Endothelial cell of umbilical vein (primary cell): ENCODE measurements around the gene PYY.

Source experiments
- CTCF ChIP-seq, 2 donors: IDR thresholded peaks; 1 replicate in 1 of 2; 2 replicates in 1 of 2; pipeline ENCODE4 v1.5.1; 2011; ENCODE audit warnings: low read length in 2 of 2, mild to moderate bottlenecking in 2 of 2, moderate library complexity in 2 of 2, control low read depth in 1 of 2, inconsistent platforms in 1 of 2, low read depth in 1 of 2; ENCODE audit not compliant: insufficient read depth in 1 of 2; ENCODE audit errors: extremely low read depth in 1 of 2
- EZH2 ChIP-seq: IDR thresholded peaks from 2 replicates; pipeline ENCODE4 v1.6.1; 2012; ENCODE audit warnings: borderline replicate concordance, low read depth, mild to moderate bottlenecking, moderate library complexity, low read length, inconsistent platforms; ENCODE audit not compliant: severe bottlenecking
- JUN ChIP-seq: IDR thresholded peaks from 2 replicates; pipeline ENCODE4 v1.6.1; 2011; ENCODE audit warnings: borderline replicate concordance, low read depth; ENCODE audit not compliant: insufficient read length, insufficient read depth
- POLR2A ChIP-seq: IDR thresholded peaks from 2 replicates; pipeline ENCODE4 v1.6.1; 2012; ENCODE audit warnings: low read depth, mild to moderate bottlenecking, control low read depth, low read length
- POLR2AphosphoS5 ChIP-seq: IDR thresholded peaks from 2 replicates; pipeline ENCODE4 v1.6.1; 2012; ENCODE audit warnings: low read depth, mild to moderate bottlenecking, control low read depth, low read length, moderate library complexity; ENCODE audit not compliant: insufficient read depth

DNA sequence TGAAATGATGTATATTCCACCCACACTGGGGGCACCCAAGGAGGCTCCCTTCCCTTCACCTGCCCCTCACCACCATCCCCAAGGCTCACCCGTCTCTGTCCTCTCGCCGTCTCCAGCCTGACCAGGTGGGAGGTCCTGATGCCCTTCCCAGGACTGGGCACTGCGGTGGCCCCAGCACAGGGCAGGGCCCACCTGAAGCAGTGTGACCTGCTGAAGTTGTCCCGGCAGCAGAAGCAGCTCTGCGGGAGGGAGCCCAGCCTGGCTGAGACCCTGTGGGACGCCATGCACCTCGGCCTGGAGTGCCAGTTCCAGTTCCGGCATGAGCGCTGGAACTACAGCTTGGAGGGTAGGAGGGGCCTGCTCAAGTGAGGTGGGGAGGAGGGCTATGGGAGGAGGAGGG lies 21.4 kb downstream of the PYY start:
- TF ChIP-seq CTCF (IDR thresholded peaks at IDR 0.05; ENCODE audit: extremely low read depth in 1 of 2, insufficient read depth in 1 of 2, low read depth in 1 of 2, low read length in 2 of 2), result no peak
- no peak for TF ChIP-seq EZH2
- TF ChIP-seq POLR2A, result no peak
- TF ChIP-seq POLR2AphosphoS5, result no peak
- TF ChIP-seq JUN, result no peak
